Measurements from ENCODE around the gene USP6NL. TPM values are rescaled to one million over a fixed set of nuclear protein-coding genes. Genes with fewer than 3 reads are reported as not detected.
A peak's percentile ranks its signal among the peaks of the same experiment; 100 is the strongest.

USP6NL gene
- total and polyA plus RNA-seq, 10 of the 15 experiments (the other 5 are each of a cell fraction or from before 2014, with no cell fraction given), result 4.0 to 27.7 (median 18.2) TPM

DNA sequence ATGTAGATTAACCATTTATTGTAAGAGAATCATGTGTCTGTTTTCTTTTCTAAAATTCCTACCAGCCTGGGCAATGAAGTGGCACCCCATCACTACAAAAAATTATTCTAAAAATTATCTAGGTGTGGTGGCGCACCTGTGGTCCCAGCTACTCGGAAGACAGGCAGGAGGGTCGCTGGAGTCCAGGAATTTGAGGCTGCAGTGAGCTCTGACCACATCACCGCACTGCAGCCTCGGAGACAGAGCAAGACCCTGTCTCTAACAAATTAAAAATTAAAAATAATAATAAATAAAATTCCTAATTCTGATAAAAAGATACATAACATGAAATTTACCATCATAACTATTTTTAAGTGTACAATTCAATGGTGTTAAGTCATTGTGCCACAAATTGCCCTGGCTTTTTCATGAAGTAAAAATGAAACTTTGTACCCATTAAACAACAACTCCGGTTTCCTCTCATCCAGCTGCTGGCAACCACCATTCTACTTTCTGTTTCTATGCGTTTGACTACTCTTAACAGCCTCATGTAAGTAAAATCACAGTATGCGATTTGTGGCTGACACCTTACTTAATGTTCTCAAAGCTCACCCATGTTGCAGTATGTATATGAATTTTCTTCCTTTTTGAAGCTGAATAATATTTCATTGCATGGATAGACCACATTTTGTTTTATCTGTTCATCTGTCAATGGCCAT is 20.6 kb upstream of the USP6NL start (continued):
- TF ChIP-seq, protein P1, sequence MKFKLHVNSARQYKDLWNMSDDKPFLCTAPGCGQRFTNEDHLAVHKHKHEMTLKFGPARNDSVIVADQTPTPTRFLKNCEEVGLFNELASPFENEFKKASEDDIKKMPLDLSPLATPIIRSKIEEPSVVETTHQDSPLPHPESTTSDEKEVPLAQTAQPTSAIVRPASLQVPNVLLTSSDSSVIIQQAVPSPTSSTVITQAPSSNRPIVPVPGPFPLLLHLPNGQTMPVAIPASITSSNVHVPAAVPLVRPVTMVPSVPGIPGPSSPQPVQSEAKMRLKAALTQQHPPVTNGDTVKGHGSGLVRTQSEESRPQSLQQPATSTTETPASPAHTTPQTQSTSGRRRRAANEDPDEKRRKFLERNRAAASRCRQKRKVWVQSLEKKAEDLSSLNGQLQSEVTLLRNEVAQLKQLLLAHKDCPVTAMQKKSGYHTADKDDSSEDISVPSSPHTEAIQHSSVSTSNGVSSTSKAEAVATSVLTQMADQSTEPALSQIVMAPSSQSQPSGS (IDR thresholded peaks at IDR 0.05; ENCODE audit: low read length), result peak; percentile 66
- TF ChIP-seq MTA2 (IDR thresholded peaks at IDR 0.05; ENCODE audit: low read depth) (peak; percentile 84), BHLHE40 (IDR thresholded peaks at IDR 0.05; ENCODE audit: borderline replicate concordance in 1 of 2, low read depth in 2 of 2, low read length in 1 of 2) (peak in 1 of 2 experiments; percentile 35; a peak in 2 of 4 replicates), GABPA (IDR thresholded peaks at IDR 0.05; ENCODE audit: low read depth) (no peak), HCFC1 (IDR thresholded peaks at IDR 0.05; ENCODE audit: low read length) (no peak), SMARCA5 (IDR thresholded peaks at IDR 0.05) (peak; percentile 20; the same call in 1 of the 2 replicates), MXI1 (IDR thresholded peaks at IDR 0.05; ENCODE audit: low read depth, low read length) (no peak), NFIC (IDR thresholded peaks at IDR 0.05; ENCODE audit: low read depth, low read length) (peak; percentile 72), IRF4 (IDR thresholded peaks at IDR 0.05; ENCODE audit: low read depth, low read length) (peak; percentile 71), ZSCAN29 (IDR thresholded peaks at IDR 0.05) (no peak), BMI1 (IDR thresholded peaks at IDR 0.05; ENCODE audit: borderline replicate concordance) (no peak), FOS (IDR thresholded peaks at IDR 0.05; ENCODE audit: borderline replicate concordance, extremely low read depth, insufficient read length) (no peak)
- TF ChIP-seq, protein P2, sequence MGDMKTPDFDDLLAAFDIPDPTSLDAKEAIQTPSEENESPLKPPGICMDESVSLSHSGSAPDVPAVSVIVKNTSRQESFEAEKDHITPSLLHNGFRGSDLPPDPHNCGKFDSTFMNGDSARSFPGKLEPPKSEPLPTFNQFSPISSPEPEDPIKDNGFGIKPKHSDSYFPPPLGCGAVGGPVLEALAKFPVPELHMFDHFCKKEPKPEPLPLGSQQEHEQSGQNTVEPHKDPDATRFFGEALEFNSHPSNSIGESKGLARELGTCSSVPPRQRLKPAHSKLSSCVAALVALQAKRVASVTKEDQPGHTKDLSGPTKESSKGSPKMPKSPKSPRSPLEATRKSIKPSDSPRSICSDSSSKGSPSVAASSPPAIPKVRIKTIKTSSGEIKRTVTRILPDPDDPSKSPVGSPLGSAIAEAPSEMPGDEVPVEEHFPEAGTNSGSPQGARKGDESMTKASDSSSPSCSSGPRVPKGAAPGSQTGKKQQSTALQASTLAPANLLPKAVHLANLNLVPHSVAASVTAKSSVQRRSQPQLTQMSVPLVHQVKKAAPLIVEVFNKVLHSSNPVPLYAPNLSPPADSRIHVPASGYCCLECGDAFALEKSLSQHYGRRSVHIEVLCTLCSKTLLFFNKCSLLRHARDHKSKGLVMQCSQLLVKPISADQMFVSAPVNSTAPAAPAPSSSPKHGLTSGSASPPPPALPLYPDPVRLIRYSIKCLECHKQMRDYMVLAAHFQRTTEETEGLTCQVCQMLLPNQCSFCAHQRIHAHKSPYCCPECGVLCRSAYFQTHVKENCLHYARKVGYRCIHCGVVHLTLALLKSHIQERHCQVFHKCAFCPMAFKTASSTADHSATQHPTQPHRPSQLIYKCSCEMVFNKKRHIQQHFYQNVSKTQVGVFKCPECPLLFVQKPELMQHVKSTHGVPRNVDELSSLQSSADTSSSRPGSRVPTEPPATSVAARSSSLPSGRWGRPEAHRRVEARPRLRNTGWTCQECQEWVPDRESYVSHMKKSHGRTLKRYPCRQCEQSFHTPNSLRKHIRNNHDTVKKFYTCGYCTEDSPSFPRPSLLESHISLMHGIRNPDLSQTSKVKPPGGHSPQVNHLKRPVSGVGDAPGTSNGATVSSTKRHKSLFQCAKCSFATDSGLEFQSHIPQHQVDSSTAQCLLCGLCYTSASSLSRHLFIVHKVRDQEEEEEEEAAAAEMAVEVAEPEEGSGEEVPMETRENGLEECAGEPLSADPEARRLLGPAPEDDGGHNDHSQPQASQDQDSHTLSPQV (IDR thresholded peaks at IDR 0.05), result no peak; the same call in 1 of the 2 replicates
- TF ChIP-seq, protein P3, sequence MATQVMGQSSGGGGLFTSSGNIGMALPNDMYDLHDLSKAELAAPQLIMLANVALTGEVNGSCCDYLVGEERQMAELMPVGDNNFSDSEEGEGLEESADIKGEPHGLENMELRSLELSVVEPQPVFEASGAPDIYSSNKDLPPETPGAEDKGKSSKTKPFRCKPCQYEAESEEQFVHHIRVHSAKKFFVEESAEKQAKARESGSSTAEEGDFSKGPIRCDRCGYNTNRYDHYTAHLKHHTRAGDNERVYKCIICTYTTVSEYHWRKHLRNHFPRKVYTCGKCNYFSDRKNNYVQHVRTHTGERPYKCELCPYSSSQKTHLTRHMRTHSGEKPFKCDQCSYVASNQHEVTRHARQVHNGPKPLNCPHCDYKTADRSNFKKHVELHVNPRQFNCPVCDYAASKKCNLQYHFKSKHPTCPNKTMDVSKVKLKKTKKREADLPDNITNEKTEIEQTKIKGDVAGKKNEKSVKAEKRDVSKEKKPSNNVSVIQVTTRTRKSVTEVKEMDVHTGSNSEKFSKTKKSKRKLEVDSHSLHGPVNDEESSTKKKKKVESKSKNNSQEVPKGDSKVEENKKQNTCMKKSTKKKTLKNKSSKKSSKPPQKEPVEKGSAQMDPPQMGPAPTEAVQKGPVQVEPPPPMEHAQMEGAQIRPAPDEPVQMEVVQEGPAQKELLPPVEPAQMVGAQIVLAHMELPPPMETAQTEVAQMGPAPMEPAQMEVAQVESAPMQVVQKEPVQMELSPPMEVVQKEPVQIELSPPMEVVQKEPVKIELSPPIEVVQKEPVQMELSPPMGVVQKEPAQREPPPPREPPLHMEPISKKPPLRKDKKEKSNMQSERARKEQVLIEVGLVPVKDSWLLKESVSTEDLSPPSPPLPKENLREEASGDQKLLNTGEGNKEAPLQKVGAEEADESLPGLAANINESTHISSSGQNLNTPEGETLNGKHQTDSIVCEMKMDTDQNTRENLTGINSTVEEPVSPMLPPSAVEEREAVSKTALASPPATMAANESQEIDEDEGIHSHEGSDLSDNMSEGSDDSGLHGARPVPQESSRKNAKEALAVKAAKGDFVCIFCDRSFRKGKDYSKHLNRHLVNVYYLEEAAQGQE (IDR thresholded peaks at IDR 0.05; ENCODE audit: low read depth, low read length), result no peak
- TF ChIP-seq, protein P4, sequence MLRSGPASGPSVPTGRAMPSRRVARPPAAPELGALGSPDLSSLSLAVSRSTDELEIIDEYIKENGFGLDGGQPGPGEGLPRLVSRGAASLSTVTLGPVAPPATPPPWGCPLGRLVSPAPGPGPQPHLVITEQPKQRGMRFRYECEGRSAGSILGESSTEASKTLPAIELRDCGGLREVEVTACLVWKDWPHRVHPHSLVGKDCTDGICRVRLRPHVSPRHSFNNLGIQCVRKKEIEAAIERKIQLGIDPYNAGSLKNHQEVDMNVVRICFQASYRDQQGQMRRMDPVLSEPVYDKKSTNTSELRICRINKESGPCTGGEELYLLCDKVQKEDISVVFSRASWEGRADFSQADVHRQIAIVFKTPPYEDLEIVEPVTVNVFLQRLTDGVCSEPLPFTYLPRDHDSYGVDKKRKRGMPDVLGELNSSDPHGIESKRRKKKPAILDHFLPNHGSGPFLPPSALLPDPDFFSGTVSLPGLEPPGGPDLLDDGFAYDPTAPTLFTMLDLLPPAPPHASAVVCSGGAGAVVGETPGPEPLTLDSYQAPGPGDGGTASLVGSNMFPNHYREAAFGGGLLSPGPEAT (IDR thresholded peaks at IDR 0.05; ENCODE audit: low read depth), result peak; percentile 37; the same call in 1 of the 2 replicates
- TF ChIP-seq, protein P5, sequence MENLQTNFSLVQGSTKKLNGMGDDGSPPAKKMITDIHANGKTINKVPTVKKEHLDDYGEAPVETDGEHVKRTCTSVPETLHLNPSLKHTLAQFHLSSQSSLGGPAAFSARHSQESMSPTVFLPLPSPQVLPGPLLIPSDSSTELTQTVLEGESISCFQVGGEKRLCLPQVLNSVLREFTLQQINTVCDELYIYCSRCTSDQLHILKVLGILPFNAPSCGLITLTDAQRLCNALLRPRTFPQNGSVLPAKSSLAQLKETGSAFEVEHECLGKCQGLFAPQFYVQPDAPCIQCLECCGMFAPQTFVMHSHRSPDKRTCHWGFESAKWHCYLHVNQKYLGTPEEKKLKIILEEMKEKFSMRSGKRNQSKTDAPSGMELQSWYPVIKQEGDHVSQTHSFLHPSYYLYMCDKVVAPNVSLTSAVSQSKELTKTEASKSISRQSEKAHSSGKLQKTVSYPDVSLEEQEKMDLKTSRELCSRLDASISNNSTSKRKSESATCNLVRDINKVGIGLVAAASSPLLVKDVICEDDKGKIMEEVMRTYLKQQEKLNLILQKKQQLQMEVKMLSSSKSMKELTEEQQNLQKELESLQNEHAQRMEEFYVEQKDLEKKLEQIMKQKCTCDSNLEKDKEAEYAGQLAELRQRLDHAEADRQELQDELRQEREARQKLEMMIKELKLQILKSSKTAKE (IDR thresholded peaks at IDR 0.05; ENCODE audit: low read depth, poor library complexity, severe bottlenecking), result peak; percentile 49

Measured in GM12878 (cell line).